Esophagus muscularis mucosa (tissue), 3 donors: ENCODE results near the gene NEUROD2.

Source experiments
- CTCF ChIP-seq, 3 experiments: fragments of 200-600 bp in 2 of 3; fragments of 450-650 bp in 1 of 3; sonication (generic) in 2 of 3; IDR thresholded peaks; one replicate each; pipeline ENCODE4 v1.5.1; 2017 to 2019; ENCODE audit warnings: antibody characterized with exemption in 3 of 3, mild to moderate bottlenecking in 2 of 3, moderate library complexity in 1 of 3
- POLR2A ChIP-seq: fragments of 450-650 bp; IDR thresholded peaks from one replicate; pipeline ENCODE4 v1.6.1; 2017; ENCODE audit warnings: antibody characterized with exemption, moderate library complexity, mild to moderate bottlenecking, low read depth
- POLR2AphosphoS5 ChIP-seq, 2 donors: sonication (generic); formaldehyde crosslinking; IDR thresholded peaks; one replicate each; pipeline ENCODE4 v1.6.1; 2017; ENCODE audit warnings: antibody characterized with exemption in 2 of 2

- TF ChIP-seq CTCF (IDR thresholded peaks at IDR 0.05) (no peak), POLR2AphosphoS5 (IDR thresholded peaks at IDR 0.05) (no peak), POLR2A (no peak)
Observed at GRCh38 chr17:39638317-39638716, 30.6 kb upstream of the NEUROD2 start.
